ENCODE results near the gene SNAP29.
"Not testable (repeated sequence)": the region's sequence is repeated elsewhere in the genome, so short reads cannot be mapped to it uniquely, and the experiment has no call there.

SNAP29 gene

DNA sequence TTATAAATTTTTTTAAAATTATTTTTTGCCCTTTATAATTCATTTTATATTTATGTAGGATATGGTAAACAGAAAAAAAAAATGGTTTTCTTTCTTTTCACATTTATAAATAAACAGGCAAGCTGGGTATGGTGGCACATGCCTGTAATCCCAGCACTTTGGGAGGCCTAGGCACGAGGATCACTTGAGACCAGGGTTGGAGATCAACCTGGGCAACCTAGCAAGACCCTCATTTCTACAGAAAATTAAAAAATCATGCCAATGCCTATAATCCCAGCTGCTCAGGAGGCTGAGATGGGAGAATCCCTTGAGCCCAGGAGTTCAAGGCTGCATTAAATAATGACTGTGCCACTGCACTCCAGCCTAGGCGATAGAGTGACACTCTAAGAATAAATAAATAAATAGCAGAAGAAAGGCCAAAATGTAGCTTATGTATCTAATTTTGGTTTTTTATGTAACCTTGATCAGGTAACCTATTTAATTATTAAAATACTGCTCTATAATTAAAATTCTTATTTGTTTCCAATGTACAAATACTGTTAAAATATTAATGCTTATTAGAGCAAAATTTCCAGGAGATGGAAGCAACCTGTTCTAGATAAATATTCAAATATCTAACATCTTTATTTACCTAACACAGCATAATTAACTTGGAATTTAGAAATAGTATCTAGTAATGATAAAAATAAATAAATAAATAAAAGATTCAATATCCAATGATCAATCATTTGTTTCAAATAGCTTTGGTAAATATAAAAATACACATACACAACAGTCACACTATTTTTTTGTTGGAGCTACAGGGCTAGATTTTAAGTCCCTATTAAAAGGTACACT is 21.6 kb upstream of the SNAP29 start:
- no peak for DNase-seq

DNA sequence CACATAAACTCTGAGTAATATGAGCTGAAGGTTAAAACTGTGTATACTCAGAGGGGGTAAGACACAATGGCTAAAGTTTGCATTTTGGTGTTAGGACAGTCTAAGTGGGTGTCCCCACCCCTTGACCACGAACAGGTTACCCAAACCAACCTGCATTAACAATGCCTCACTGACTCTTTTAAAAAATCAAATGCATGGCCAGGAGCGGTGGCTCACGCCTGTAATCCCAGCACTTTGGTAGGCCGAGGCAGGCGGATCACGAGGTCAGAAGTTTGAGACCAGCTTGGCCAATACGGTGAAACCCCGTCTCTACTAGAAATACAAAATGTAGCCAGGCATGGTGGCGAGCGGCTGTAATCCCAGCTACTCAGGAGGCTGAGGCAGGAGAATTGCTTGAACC is 19.5 kb upstream of the SNAP29 start:
- DNase-seq, result not testable (repeated sequence)

DNA sequence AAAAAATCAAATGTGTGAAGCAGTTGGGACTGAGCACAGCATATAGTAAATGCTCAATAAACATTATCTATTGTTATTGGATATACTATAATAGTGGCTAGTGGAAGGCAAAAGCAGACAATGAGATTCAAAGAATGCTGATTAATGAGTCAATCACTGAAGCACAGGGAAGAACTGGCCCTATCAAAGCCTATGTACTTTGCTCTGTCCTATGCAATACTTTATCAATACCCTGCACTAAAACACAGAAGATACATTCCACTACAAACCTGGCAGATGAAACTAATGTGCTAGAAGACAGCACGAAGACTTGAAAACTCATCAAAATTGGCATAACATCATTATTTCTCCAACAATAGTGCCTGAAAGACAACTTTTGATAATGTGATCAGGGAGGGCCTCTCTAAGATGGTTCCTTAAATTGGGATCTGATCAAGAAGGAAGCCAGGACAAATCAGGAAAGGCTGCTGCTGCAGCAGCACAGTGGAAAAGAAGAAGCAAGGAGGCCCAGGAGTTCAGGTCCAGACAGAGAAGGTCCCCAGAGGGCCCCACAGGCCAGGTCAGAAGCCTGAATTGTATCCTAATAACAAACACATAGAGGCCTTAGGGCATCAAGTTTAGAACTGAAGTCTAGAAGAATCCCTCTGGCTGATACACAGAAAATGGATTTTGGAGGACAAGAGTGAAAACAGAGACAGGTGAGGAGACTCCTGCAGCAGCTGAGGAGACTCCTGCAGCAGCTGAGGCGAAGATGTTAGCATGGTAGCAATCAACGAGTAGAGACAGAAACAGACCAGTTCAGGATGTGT is 18.8 kb upstream of the SNAP29 start:
- DNase-seq, result no peak

- DNase-seq, result no peak
These were observed 18.0 kb upstream of the SNAP29 start for GRCh38 chr22:20840646-20841371.

DNA sequence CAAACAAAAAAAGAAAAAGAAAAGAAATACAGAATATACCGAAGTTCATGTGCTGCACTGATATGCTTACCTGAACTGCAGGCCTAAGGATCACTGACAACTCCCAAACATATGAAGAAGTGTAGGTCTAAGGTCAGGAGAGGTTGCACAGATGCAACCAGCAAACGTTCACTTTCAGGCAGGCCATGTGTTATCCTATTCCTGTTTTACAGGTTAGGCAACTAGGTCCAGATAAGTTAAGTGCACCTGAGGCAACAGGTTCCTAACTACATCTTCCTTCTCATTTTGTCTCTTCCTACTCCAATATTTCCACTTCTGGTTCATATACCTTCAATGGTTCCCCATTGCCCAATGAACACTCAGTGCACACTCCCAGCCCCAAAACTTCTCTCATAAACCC is 15.3 kb upstream of the SNAP29 start:
- DNase-seq, result no peak

DNA sequence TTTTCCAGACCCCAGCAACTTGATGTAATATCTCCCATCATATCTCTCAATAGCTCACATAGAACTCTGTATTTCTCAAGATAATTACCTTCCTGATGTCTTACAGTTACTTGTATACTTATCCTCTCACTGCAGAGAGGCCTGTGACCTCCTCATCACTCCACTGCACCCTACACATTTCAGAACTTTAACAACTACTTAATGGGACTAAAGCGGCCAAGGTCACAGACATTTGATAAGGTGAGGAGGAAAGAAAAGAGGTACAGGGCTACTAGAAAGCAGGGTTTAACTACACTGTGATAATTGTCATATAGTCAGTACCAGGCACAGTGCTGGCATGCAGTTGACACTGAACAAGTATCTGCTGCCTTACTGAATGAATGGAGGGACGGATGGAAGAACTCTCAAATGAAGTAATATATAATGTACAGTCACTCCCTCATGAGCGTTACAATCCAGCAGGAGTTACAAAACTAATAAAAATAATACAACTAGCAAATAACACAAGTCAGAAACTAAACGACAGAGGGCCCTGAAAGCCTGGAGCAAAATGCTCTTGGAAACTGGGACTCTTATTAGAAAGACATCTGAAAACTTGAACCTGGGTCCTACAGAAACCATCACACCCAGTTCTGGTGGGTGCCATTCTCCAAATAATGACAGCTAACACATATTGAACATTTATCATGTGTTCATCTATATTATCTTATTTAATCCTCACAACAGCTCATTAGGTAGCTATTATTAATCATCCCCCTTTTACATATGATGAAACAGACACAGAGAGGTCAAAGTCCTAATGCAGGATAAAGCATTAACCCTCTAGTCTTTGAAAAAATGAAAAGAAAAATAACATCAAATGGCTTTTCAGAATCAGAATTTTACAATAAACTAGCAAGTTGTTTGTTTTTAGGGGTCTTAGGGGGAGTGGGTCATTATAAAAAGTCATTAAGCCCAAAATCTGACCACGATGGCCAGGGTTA is 14.5 kb upstream of the SNAP29 start:
- no peak for DNase-seq

- DNase-seq, result no peak
These were observed 11.4 kb upstream of the SNAP29 start for GRCh38 chr22:20847318-20847822.

DNA sequence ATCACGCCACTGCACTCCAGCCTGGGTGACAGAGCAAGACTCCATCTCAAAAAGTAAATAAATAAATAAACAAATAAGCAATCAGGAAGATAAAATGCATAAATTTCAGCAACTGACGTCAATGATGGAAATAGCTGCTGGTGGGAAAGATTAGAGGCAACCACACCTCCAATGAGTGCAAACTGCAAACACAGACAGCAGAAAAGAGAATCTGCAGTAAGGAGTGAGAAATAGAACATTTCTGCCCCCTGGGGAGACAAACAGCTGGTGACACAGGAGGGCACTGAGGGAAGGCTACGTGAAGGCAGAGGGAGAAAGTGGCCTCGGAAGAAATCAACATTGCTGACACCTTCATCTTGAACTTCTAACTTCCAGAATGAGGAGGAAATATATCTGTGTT is 6.7 kb upstream of the SNAP29 start:
- DNase-seq, result no peak

DNA sequence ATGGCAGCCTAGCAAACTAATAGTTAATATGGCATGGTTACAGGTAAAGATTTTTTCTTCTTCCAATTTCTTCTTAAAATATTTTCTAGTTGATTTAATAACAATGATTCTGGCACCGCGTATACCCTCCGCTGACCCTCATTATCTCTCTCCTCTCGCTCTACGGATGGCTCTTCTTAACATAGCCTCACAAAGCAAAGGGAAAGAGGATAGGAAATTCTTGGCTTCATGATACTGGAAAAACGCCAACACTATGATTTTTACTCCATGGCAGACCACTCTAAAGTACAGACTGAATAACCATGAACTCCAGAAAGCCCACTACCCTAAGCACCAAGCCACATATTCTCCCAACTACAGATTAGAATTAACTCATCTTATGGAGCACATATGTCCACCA is 6.3 kb upstream of the SNAP29 start:
- DNase-seq, result no peak

DNA sequence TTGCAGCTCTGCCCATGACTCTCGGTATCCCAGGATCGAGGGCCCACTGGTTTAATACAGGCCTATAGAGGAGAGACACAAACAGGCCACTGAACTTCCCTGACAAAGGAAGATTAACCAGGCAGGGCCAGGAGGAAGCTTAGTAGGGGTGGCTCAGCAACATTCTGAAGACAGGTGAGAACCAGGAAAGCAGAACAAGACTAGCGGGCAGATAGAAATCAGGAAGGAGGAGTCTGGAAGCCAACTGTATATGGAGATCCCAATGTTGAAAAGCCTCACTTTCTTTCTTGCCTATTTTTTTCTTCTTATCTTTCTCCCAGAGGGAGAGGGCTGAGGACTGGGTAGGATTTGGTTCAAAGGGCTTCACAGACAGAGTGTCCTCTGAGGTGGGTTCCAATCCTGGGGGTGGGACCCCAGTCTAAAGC is 5.6 kb upstream of the SNAP29 start:
- DNase-seq, result no peak

- no peak for DNase-seq
These were observed 1.6 kb upstream of the SNAP29 start for GRCh38 chr22:20857247-20857643.

DNA sequence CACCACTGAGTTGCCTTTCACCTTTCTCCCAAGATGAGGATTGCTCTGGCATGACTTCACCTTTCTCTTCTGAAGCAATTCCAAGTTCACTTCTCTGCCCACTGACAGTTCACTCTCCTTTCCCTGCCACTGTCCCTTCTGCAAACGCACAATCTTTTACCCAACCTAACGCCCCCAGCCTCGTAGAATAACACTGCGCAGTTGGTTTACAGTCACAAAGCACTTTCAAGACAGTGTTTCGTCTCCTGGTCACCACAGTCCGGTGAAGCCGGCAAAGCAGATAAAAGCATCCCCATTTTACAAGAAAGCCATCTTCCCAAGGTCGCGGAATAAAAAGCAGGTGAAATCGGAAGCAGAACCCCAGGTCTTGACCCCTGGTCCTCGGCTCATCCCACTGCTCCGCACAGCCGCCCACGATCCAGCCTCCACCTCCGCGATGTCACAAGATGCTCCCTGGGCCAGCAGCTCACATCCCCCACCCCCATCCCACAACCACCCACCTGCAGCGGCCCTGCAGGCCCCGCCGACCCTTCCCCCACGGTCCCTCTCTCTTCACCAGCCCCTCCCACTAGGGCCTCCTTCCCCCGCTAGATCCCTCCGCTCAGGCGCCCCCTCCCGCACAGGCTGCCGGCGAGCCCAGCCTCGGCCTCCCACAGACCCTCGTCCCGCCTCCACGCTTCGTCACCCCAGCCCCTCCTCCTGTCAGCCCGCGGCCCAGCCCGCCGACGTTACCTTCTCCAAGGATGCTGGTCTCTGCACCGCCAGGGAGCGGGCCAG is 781 bp upstream of the SNAP29 start:
- DNase-seq, result peak; percentile 89

DNA sequence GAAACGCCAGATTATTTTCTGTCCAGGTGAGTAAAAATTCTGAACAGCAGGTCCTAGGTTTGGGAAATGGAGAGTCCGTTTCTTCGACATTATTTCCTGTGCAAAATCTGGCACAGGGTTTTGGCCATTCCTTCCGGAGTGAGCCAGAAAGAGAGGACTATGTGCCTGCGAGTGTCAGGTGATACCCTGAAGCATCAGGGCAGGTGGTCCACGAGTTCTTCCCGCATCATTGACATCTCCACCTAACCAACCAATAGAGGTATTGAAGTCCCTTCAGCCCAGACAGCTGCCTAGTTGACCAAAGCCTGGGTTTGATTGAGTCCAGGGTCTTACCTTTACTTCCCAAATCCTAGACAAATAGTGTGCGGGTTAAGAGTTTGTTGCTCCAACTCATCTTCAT is 808 bp downstream of the SNAP29 start:
- no peak for DNase-seq

- no peak for DNase-seq
These were observed 3.7 kb downstream of the SNAP29 start for GRCh38 chr22:20862540-20862939.

- no peak for DNase-seq
These were observed 4.6 kb downstream of the SNAP29 start for GRCh38 chr22:20863366-20863765.

DNA sequence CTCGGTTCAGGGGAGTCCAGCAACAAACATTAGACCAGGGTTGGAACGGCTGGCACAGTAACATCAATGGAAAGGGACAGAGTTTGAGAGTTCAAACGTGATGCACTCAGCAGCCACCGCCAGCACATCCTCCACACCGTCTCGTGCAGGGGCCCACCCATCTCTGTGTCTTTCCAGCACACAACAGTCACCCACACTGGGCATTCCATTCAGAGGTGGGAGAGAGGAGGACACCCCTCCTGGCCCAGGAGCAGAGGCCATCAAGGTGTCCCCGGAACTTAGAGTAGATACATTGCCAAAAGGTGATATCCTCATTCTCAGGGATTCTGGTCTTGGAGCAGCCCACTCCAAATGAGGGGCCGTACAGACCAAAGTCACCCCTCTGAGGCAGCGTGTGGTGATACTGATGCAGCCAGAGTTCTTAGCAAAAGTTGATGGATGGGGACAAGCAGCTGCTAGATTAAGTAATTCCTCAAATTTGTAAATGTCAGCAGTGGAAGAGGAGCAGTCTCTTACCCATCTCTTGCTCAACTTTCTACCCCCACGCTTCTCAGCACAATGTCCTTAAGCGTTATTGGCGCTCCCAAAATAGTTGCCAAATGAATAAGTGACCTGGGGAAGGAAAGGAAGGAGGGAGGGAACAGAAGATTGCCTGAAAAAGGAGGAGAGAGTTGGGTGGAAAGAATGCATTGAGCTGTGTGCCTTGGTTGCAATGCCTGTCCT is 5.5 kb downstream of the SNAP29 start:
- DNase-seq, result no peak

- no peak for DNase-seq
These were observed 6.5 kb downstream of the SNAP29 start for GRCh38 chr22:20865331-20865730.

- DNase-seq, result no peak
These were observed 7.2 kb downstream of the SNAP29 start for GRCh38 chr22:20865875-20866445.

DNA sequence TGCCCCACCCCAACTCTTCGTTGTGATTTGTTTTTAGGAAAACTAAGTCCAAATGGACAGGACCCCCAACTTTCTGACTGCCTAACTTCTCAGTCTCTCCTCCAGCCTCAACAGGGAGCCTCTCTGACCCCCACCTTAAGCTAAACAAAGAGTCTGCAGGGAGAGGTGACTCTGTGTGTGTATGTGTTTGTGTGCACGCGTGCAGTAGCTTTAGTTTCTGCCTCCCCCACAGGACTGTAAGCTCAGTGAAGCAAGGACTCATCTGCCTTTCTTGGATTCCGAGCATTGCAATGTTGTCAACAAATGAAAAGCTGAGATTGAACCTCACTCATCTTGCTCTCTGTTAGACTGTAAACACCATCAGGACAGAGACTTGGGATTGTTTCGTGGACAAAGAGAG is 7.9 kb downstream of the SNAP29 start:
- DNase-seq, result no peak

All from activated CD4-positive, alpha-beta T cell treated with anti-CD3 and anti-CD28 coated beads, Interleukin-2, amount 50 U/mL, for 16 hours (primary cell).